ENCODE data around the gene TLR4. TPM values are rescaled to one million over a fixed set of nuclear protein-coding genes. Genes with fewer than 3 reads are reported as not detected.

The TLR4 gene
- total RNA-seq, 3 donors from 2014 or later = 23.0 to 71.2 (median 31.1) TPM

DNA sequence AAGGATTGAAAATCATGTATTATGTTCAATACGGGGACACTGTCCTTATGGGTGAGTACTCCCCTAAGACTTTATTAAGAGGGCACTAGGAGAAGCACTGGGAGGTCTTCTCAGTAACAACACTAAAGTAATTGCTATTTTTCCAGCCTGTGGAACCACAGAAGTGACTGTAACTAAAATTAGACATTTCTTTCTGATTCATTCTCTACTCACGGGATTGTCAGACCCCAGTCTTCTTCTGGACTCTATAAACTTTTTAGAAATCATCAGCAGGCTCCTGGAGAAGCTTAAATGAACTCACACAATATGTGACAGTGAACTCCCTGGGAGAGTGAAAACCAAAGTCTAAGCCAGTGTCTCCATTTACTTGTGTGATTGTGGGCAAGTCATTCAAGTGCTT lies 14.5 kb downstream of the TLR4 start:
- intact Hi-C loops (cut with DNase I; ENCODE audit: low total_unique reads) = no loop called here
- Histone ChIP-seq H3K27me3 (no peaks in the 10 kb centered on the region), H3K4me3 (no peak overlapping the region), H3K27ac (no peak overlapping the region), H3K9me3 (no peaks in the 10 kb centered on the region), H3K36me3 (no peaks in the 10 kb centered on the region), H3K4me1 (no peaks in the 10 kb centered on the region)
- DNase-seq (ENCODE audit: low spot score in 2 of 2) = no peak
- TF ChIP-seq, protein P1, sequence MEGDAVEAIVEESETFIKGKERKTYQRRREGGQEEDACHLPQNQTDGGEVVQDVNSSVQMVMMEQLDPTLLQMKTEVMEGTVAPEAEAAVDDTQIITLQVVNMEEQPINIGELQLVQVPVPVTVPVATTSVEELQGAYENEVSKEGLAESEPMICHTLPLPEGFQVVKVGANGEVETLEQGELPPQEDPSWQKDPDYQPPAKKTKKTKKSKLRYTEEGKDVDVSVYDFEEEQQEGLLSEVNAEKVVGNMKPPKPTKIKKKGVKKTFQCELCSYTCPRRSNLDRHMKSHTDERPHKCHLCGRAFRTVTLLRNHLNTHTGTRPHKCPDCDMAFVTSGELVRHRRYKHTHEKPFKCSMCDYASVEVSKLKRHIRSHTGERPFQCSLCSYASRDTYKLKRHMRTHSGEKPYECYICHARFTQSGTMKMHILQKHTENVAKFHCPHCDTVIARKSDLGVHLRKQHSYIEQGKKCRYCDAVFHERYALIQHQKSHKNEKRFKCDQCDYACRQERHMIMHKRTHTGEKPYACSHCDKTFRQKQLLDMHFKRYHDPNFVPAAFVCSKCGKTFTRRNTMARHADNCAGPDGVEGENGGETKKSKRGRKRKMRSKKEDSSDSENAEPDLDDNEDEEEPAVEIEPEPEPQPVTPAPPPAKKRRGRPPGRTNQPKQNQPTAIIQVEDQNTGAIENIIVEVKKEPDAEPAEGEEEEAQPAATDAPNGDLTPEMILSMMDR (IDR thresholded peaks at IDR 0.05) = no peak
- no peak for TF ChIP-seq POLR2AphosphoS5 (IDR thresholded peaks at IDR 0.05)
- TF ChIP-seq POLR2A (IDR thresholded peaks at IDR 0.05) = no peak

GRCh38 chr9:117719161-117719920 lies 15.1 kb downstream of the TLR4 start:
- H3K36me3 ChIP-seq = no peaks in the 10 kb centered on the region
- peak overlapping the region in 1 of 2 donors; percentile 35 for H3K27ac ChIP-seq
- no peaks in the 10 kb centered on the region for H3K9me3 ChIP-seq
- no peaks in the 10 kb centered on the region for H3K4me1 ChIP-seq
- H3K4me3 ChIP-seq = no peak overlapping the region
- H3K27me3 ChIP-seq = no peaks in the 10 kb centered on the region
- intact Hi-C loops (cut with DNase I; ENCODE audit: low total_unique reads) = no loop called here
- TF ChIP-seq, protein P1 (IDR thresholded peaks at IDR 0.05) = no peak
- TF ChIP-seq POLR2AphosphoS5 (IDR thresholded peaks at IDR 0.05) = no peak
- no peak for TF ChIP-seq POLR2A (IDR thresholded peaks at IDR 0.05)
- no peak for DNase-seq (ENCODE audit: low spot score in 2 of 2)

DNA sequence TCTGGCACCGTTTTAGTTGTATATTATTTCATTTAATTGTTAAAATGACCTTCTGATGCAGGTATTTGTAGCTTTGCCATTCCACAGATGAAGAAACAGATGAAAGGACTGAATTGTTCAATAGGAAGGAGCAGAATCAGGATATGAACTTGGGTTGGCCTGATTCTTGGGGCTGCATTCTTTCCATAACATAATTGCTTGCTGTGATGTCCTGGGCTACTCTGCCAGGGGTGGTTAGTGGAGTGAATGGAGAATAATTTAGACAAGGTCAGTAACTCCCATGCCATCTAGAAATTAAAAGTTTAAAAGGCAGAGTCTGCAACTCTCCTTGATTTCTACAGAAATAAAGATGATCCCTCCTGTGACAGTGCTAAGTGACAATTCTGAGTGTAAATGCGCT lies 15.9 kb downstream of the TLR4 start:
- H3K4me3 ChIP-seq = no peak overlapping the region
- intact Hi-C loops (cut with DNase I; ENCODE audit: low total_unique reads) = no loop called here
- TF ChIP-seq POLR2A (IDR thresholded peaks at IDR 0.05) (no peak), POLR2AphosphoS5 (IDR thresholded peaks at IDR 0.05) (no peak)
- TF ChIP-seq, protein P1 (IDR thresholded peaks at IDR 0.05) = no peak
- no peak for DNase-seq (ENCODE audit: low spot score in 2 of 2)
- H3K36me3 ChIP-seq = no peaks in the 10 kb centered on the region
- H3K27me3 ChIP-seq = no peaks in the 10 kb centered on the region
- no peaks in the 10 kb centered on the region for H3K9me3 ChIP-seq
- H3K4me1 ChIP-seq = no peaks in the 10 kb centered on the region
- H3K27ac ChIP-seq = peak overlapping the region; percentile 4 to 35

DNA sequence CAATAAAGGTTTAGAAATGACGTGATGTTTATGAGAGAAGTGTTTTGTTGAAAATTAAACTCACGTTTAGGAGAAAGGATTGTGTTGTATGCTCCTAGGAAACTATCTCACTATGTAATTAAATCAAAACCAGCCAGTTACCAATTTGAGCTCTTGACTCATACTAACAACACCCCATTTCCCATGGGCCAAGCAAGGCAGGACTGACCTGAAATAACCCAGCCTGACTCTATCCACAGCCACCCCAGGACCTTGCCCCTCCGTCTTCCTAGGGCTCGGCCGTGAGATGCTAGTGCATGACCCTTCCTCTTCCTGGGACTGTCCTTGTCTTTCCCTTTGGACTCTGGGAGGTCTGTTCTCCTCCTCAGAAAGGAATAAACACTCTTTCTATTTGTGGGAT lies 16.4 kb downstream of the TLR4 start:
- no peak for TF ChIP-seq POLR2A (IDR thresholded peaks at IDR 0.05)
- peak in 1 of 3 donors; percentile 32 for TF ChIP-seq POLR2AphosphoS5 (IDR thresholded peaks at IDR 0.05)
- Histone ChIP-seq H3K36me3 (no peaks in the 10 kb centered on the region), H3K9me3 (no peaks in the 10 kb centered on the region), H3K4me1 (no peaks in the 10 kb centered on the region), H3K4me3 (no peak overlapping the region), H3K27ac (no peak overlapping the region), H3K27me3 (no peaks in the 10 kb centered on the region)
- intact Hi-C loops (cut with DNase I; ENCODE audit: low total_unique reads) = no loop called here
- no peak for DNase-seq (ENCODE audit: low spot score in 2 of 2)

DNA sequence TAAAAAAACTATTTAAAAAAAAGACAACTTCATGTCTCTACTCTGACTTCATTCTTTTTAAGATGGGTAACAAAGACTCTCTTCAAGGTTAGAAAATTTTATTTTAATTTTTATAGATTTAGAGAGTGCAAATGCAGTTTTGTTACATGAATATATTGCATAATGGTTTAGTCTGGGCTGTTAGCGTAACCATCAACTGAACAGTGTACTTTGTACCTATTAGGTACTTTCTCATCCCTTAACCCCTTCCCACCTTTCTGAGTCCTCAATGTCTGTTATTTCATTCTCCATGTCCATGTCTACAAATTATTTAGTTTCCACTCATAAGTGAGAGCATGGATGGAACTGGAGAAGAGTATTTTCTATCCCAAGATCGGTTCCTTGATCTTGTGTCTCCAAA lies 16.8 kb downstream of the TLR4 start:
- Histone ChIP-seq H3K36me3 (no peaks in the 10 kb centered on the region), H3K4me1 (no peaks in the 10 kb centered on the region), H3K4me3 (no peak overlapping the region), H3K27ac (no peak overlapping the region), H3K27me3 (no peaks in the 10 kb centered on the region), H3K9me3 (no peaks in the 10 kb centered on the region)
- DNase-seq (ENCODE audit: low spot score in 2 of 2) = no peak
- no peak for TF ChIP-seq POLR2AphosphoS5 (IDR thresholded peaks at IDR 0.05)
- TF ChIP-seq POLR2A (IDR thresholded peaks at IDR 0.05) = no peak
- TF ChIP-seq, protein P1 (IDR thresholded peaks at IDR 0.05) = no peak
- intact Hi-C loops (cut with DNase I; ENCODE audit: low total_unique reads) = no loop called here
